ENCODE results near the gene GRID2. TPM values are rescaled to one million over a fixed set of nuclear protein-coding genes. Genes with fewer than 3 reads are reported as not detected.

GRID2 gene
- total and polyA plus RNA-seq, 2 of the 4 experiments (the other 2 are of a cell fraction): under 0.01 TPM; not detected in 1

- Histone ChIP-seq H2AK5ac (ENCODE audit: low read depth, low read length) (no peak overlapping the region), H4K20me1 (ENCODE audit: insufficient read depth, low read length) (no peaks in the 10 kb centered on the region), H3K14ac (replicated peaks; ENCODE audit: low read depth, low read length) (no peak overlapping the region), H3K23ac (ENCODE audit: low read depth, low read length) (no peak overlapping the region), H3K56ac (ENCODE audit: extremely low read depth, insufficient read depth, low read length) (no peak overlapping the region), H3K9ac (ENCODE audit: low read depth, low read length) (no peak overlapping the region), H4K91ac (ENCODE audit: insufficient read depth, low read depth, low read length) (no peak overlapping the region), H2BK15ac (ENCODE audit: low read depth, low read length) (no peak overlapping the region), H3K18ac (ENCODE audit: low read depth, low read length) (no peak overlapping the region), H3K4me3 (ENCODE audit: insufficient read depth, low read depth, low read length) (no peak overlapping the region), H3K4me2 (ENCODE audit: low read depth, low read length) (no peak overlapping the region), H2AK9ac (replicated peaks; ENCODE audit: low read depth, low read length, poor library complexity) (no peak overlapping the region), H4K8ac (ENCODE audit: low read depth in 2 of 2, low read length in 2 of 2) (no peak overlapping the region), H3K9me3 (ENCODE audit: control insufficient read depth, insufficient read depth, low read length) (no peaks in the 10 kb centered on the region), H3K27ac (ENCODE audit: insufficient read depth, low read length) (no peak overlapping the region), H2BK5ac (ENCODE audit: low read depth, low read length, poor library complexity, severe bottlenecking) (no peak overlapping the region), H2AFZ (replicated peaks; ENCODE audit: low read length, poor library complexity) (no peak overlapping the region), H3K36me3 (ENCODE audit: control insufficient read depth, insufficient read depth, low read length) (no peaks in the 10 kb centered on the region), H3K9me1 (ENCODE audit: insufficient read depth, low read length) (no peaks in the 10 kb centered on the region), H4K5ac (ENCODE audit: low read depth, low read length) (no peak overlapping the region), H3K27me3 (ENCODE audit: control insufficient read depth, insufficient read depth, low read length) (no peaks in the 10 kb centered on the region), H3K79me1 (ENCODE audit: low read depth in 1 of 2, low read length in 2 of 2) (no peaks in the 10 kb centered on the region), H3K4ac (ENCODE audit: low read depth, low read length) (no peak overlapping the region), H2BK120ac (ENCODE audit: low read depth, low read length) (no peak overlapping the region), H2BK20ac (ENCODE audit: low read depth, low read length) (no peak overlapping the region), H3K4me1 (ENCODE audit: control insufficient read depth, insufficient read depth, low read length) (no peaks in the 10 kb centered on the region)
- peak; percentile 53 for DNase-seq
- in situ Hi-C loops (cut with MboI; ENCODE audit: low sequenced_read_pairs): loop anchor here (25.0 kb wide), 1 partner anchor 1975 kb away; no protein-coding TSS in a partner anchor
- no CpG with 5 or more reads among the region's 1 CpG for WGBS, 2 experiments (ENCODE audit: extremely low coverage in 2 of 2, insufficient read length in 1 of 2)
- intact Hi-C loops (cut with micrococcal nuclease): loop anchor here (1.0 to 5.0 kb wide), 5 partner anchors 215 to 1970 kb away; no protein-coding TSS in a partner anchor
- dilution Hi-C loops (cut with HindIII; ENCODE audit: low sequenced_read_pairs, unreplicated experiment): no loop called here
- ATAC-seq (ENCODE audit: low read depth): peak; percentile 66
- POLR2A ChIA-PET (ENCODE audit: unreplicated experiment): no interaction called here
- CTCF ChIA-PET: interaction anchor here (0.6 to 1.2 kb wide), 5 partner anchors 12 to 1177 kb away, joined by 3 to 4 read pairs (median 3); no protein-coding TSS in a partner anchor
- BruUV-seq (replicated peaks): no TSS peak
- no peak for TF ChIP-seq FOS (IDR thresholded peaks at IDR 0.05; ENCODE audit: low read depth, low read length)
- TF ChIP-seq, protein P1, sequence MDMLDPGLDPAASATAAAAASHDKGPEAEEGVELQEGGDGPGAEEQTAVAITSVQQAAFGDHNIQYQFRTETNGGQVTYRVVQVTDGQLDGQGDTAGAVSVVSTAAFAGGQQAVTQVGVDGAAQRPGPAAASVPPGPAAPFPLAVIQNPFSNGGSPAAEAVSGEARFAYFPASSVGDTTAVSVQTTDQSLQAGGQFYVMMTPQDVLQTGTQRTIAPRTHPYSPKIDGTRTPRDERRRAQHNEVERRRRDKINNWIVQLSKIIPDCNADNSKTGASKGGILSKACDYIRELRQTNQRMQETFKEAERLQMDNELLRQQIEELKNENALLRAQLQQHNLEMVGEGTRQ (IDR thresholded peaks at IDR 0.05; ENCODE audit: low read depth, low read length): no peak
- TF ChIP-seq MAFK (IDR thresholded peaks at IDR 0.05; ENCODE audit: low read depth, low read length): no peak
- TF ChIP-seq BHLHE40 (IDR thresholded peaks at IDR 0.05; ENCODE audit: low read depth, low read length): no peak
- peak; percentile 56 for TF ChIP-seq CTCF (conservative IDR thresholded peaks at IDR 0.05; ENCODE audit: low read depth, low read length)
- TF ChIP-seq MXI1 (IDR thresholded peaks at IDR 0.05; ENCODE audit: borderline replicate concordance, low read depth, low read length): no peak
- TF ChIP-seq SMC3 (IDR thresholded peaks at IDR 0.05; ENCODE audit: low read depth, low read length): peak; percentile 71
- no peak for TF ChIP-seq RCOR1 (IDR thresholded peaks at IDR 0.05; ENCODE audit: insufficient replicate concordance, low read length)
- peak; percentile 54 for TF ChIP-seq RAD21 (IDR thresholded peaks at IDR 0.05; ENCODE audit: low read length)
These were observed 83.8 kb downstream of the GRID2 start for GRCh38 chr4:92387459-92388069.
